GM12892 (cell line): Measurements from ENCODE around the gene LARP7.

ENCODE experiments used
- POLR2A ChIP-seq: IDR thresholded peaks from 2 replicates; pipeline ENCODE4 v1.6.1; 2011; ENCODE audit warnings: low read depth, low read length, control low read depth
- POLR2AphosphoS5 ChIP-seq: IDR thresholded peaks from 2 replicates; pipeline ENCODE4 v1.6.1; 2011; ENCODE audit warnings: low read depth, low read length, control low read depth
- TAF1 ChIP-seq: IDR thresholded peaks from 2 replicates; pipeline ENCODE4 v1.6.1; 2011; ENCODE audit warnings: low read depth, mild to moderate bottlenecking, control low read depth, low read length, borderline replicate concordance

- TF ChIP-seq TAF1 = no peak
- no peak for TF ChIP-seq POLR2AphosphoS5
- no peak for TF ChIP-seq POLR2A
These were observed 36.7 kb downstream of the LARP7 start for GRCh38 chr4:112673686-112674085.
